Natural killer cell (primary cell): Measurements from ENCODE around the gene MYO5A. TPM values are rescaled to one million over a fixed set of nuclear protein-coding genes. Genes with fewer than 3 reads are reported as not detected.

Source experiments
- ATAC-seq, 3 donors: fragments of 150-1000 bp in 2 of 3; fragments of 200-7000 bp in 1 of 3; cut with Tn5 transposase; 1 replicate in 1 of 3; 2 replicates in 2 of 3; pipeline ENCODE4 v1.10.0; 2021; ENCODE audit warnings: mild to moderate bottlenecking in 2 of 3, moderate library complexity in 2 of 3
- DNase-seq, 2 donors: peaks; one replicate each; pipeline versions ENCODE4 v3.0.0 to v3.0.0-alpha.2; 2013 to 2021; ENCODE audit warnings: mixed read lengths in 1 of 2
- H3K27ac ChIP-seq: one replicate; pipeline ENCODE4 v1.5.1; 2013; ENCODE audit warnings: mild to moderate bottlenecking, low read length
- H3K27me3 ChIP-seq: one replicate; pipeline ENCODE4 v1.6.1; 2013; ENCODE audit warnings: low read length; ENCODE audit not compliant: control insufficient read depth, insufficient read depth
- H3K36me3 ChIP-seq: one replicate; pipeline ENCODE4 v1.6.1; 2013; ENCODE audit warnings: low read length; ENCODE audit not compliant: control insufficient read depth, insufficient read depth
- H3K4me1 ChIP-seq: one replicate; pipeline ENCODE4 v1.6.1; 2013; ENCODE audit warnings: low read length; ENCODE audit not compliant: control insufficient read depth, insufficient read depth
- H3K4me3 ChIP-seq: one replicate; pipeline ENCODE4 v1.5.1; 2013; ENCODE audit warnings: low read length
- H3K9me3 ChIP-seq: one replicate; pipeline ENCODE4 v1.6.1; 2013; ENCODE audit warnings: low read length; ENCODE audit not compliant: control insufficient read depth, insufficient read depth
- H3K27ac Mint-ChIP-seq, 2 donors: one replicate each; pipeline ENCODE4 v1.8.0; 2022; ENCODE audit warnings: mild to moderate bottlenecking in 2 of 2, mixed read lengths in 2 of 2, moderate library complexity in 1 of 2
- H3K27me3 Mint-ChIP-seq, 2 donors: one replicate each; pipeline ENCODE4 v1.8.0; 2022; ENCODE audit warnings: low read depth in 2 of 2, mixed read lengths in 2 of 2
- H3K36me3 Mint-ChIP-seq: one replicate; pipeline ENCODE4 v1.8.0; 2022; ENCODE audit warnings: mixed read lengths
- H3K4me1 Mint-ChIP-seq, 2 donors: one replicate each; pipeline ENCODE4 v1.8.0; 2022; ENCODE audit warnings: mixed read lengths in 2 of 2
- H3K4me3 Mint-ChIP-seq: one replicate; pipeline ENCODE4 v1.8.0; 2022; ENCODE audit warnings: mild to moderate bottlenecking, moderate library complexity, mixed read lengths
- H3K9me3 Mint-ChIP-seq, 2 donors: one replicate each; pipeline ENCODE4 v1.8.0; 2022; ENCODE audit warnings: mixed read lengths in 2 of 2
- CTCF ChIP-seq: fragments of 200-600 bp; IDR thresholded peaks from one replicate; pipeline ENCODE4 v1.8.0; 2022; ENCODE audit warnings: antibody characterized with exemption
- WGBS: methylation state at CpG from one replicate; pipeline ENCODE4 v1.1.7; 2013; ENCODE audit warnings: missing lambda C conversion rate; ENCODE audit not compliant: insufficient coverage; 5-methylcytosine and 5-hydroxymethylcytosine counted together
- intact Hi-C: fragments of 100-400 bp; cut with micrococcal nuclease; formaldehyde crosslinking; loops from one replicate; pipeline ENCODE4 v1.14.2; 2022
- total RNA-seq, 4 donors: library from RNA; stranded (reverse); fragments of 120-200 nt in 1 of 4; gene quantifications; one replicate each; pipeline versions ENCODE4 v1.2.3 to v1.2.4, GENCODE V29; 2013 to 2022

Gene MYO5A
- total RNA-seq, 3 donors from 2014 or later (not counting 1 experiment from before 2014, with no cell fraction given), result 42.8 to 51.5 (median 44.4) TPM

GRCh38 chr15:52422001-52422400, 106.7 kb downstream of the MYO5A start:
- ATAC-seq (no peak), DNase-seq (no peak)
- H3K27ac ChIP-seq, result no peak overlapping the region
- Mint-ChIP-seq H3K9me3 (no peaks in the 10 kb centered on the region), H3K36me3 (no peaks in the 10 kb centered on the region), H3K4me1 (peaks cover 0 to 6% of the 10 kb centered on the region in 2 donors), H3K27ac (no peak overlapping the region), H3K27me3 (no peaks in the 10 kb centered on the region), H3K4me3 (no peak overlapping the region)
- H3K9me3 ChIP-seq, result no peaks in the 10 kb centered on the region
- peaks cover 2% of the 10 kb centered on the region for H3K36me3 ChIP-seq
- H3K4me3 ChIP-seq, result no peak overlapping the region
- intact Hi-C loops, result no loop called here
- H3K4me1 ChIP-seq, result no peaks in the 10 kb centered on the region
- TF ChIP-seq CTCF, result no peak
- H3K27me3 ChIP-seq, result no peaks in the 10 kb centered on the region

- H3K36me3 ChIP-seq, result peaks cover 5% of the 10 kb centered on the region
- H3K9me3 Mint-ChIP-seq, result no peaks in the 10 kb centered on the region
- 65% methylated on average over 3 of the region's 3 CpGs for WGBS
- no peaks in the 10 kb centered on the region for H3K9me3 ChIP-seq
- H3K27me3 ChIP-seq, result no peaks in the 10 kb centered on the region
- intact Hi-C loops, result no loop called here
- ATAC-seq, result no peak
- H3K36me3 Mint-ChIP-seq, result no peaks in the 10 kb centered on the region
- no peaks in the 10 kb centered on the region for H3K27me3 Mint-ChIP-seq
- H3K4me1 ChIP-seq, result no peaks in the 10 kb centered on the region
- DNase-seq, result no peak
- no peak for TF ChIP-seq CTCF
- H3K27ac ChIP-seq, result no peak overlapping the region
- H3K27ac Mint-ChIP-seq, result no peak overlapping the region
- no peak overlapping the region for H3K4me3 ChIP-seq
- peaks cover 0 to 6% of the 10 kb centered on the region in 2 donors for H3K4me1 Mint-ChIP-seq
- no peak overlapping the region for H3K4me3 Mint-ChIP-seq
Observed at GRCh38 chr15:52421029-52421428, 107.7 kb downstream of the MYO5A start.

GRCh38 chr15:52419494-52419893, 109.2 kb downstream of the MYO5A start:
- no peaks in the 10 kb centered on the region for H3K27me3 ChIP-seq
- whole genome bisulfite sequencing, result 23% methylated on average over 1 of the region's 1 CpG
- no peak for TF ChIP-seq CTCF
- intact Hi-C loops, result no loop called here
- no peaks in the 10 kb centered on the region for H3K4me1 ChIP-seq
- no peak overlapping the region for H3K27ac ChIP-seq
- peaks cover 14% of the 10 kb centered on the region for H3K36me3 ChIP-seq
- Mint-ChIP-seq H3K4me1 (peaks cover 0 to 6% of the 10 kb centered on the region in 2 donors), H3K27ac (no peak overlapping the region), H3K9me3 (no peaks in the 10 kb centered on the region), H3K36me3 (no peaks in the 10 kb centered on the region), H3K27me3 (no peaks in the 10 kb centered on the region), H3K4me3 (no peak overlapping the region)
- H3K4me3 ChIP-seq, result no peak overlapping the region
- DNase-seq, result no peak
- ATAC-seq, result peak in 1 of 3 donors; percentile 32
- no peaks in the 10 kb centered on the region for H3K9me3 ChIP-seq

- no peak for ATAC-seq
- H3K36me3 ChIP-seq, result peaks cover 14% of the 10 kb centered on the region
Observed at GRCh38 chr15:52417957-52418356, 110.7 kb downstream of the MYO5A start.

More at GRCh38 chr15:52417957-52418356, 110.7 kb downstream of the MYO5A start:
- Histone ChIP-seq H3K9me3 (no peaks in the 10 kb centered on the region), H3K27ac (no peak overlapping the region), H3K4me3 (no peak overlapping the region), H3K4me1 (no peaks in the 10 kb centered on the region), H3K27me3 (no peaks in the 10 kb centered on the region)
- intact Hi-C loops, result no loop called here
- H3K27me3 Mint-ChIP-seq, result no peaks in the 10 kb centered on the region
- H3K9me3 Mint-ChIP-seq, result no peaks in the 10 kb centered on the region
- H3K27ac Mint-ChIP-seq, result no peak overlapping the region
- H3K4me3 Mint-ChIP-seq, result no peak overlapping the region
- H3K36me3 Mint-ChIP-seq, result no peaks in the 10 kb centered on the region
- no peak for DNase-seq
- WGBS, result 100% methylated on average over 1 of the region's 2 CpGs
- H3K4me1 Mint-ChIP-seq, result peaks cover 0 to 6% of the 10 kb centered on the region in 2 donors
- no peak for TF ChIP-seq CTCF
